ENCODE data around the gene SLC4A7.

Gene SLC4A7

GRCh38 chr3:27500035-27500434 is 15.9 kb upstream of the SLC4A7 start:
- no peaks in the 10 kb centered on the region for H3K9me3 ChIP-seq (ENCODE audit: control insufficient read depth, insufficient read depth, low read length)
- TF ChIP-seq EZH2phosphoT487 (IDR thresholded peaks at IDR 0.05; ENCODE audit: borderline replicate concordance, low read length) (no peak), CTCF (IDR thresholded peaks at IDR 0.05; ENCODE audit: low read depth, low read length, poor library complexity, severe bottlenecking) (no peak)
- H3K9me2 ChIP-seq (replicated peaks; ENCODE audit: control insufficient read depth, low read length), result no peaks in the 10 kb centered on the region
- no peaks in the 10 kb centered on the region for H3F3A ChIP-seq (ENCODE audit: control insufficient read depth, insufficient read depth)
- no peaks in the 10 kb centered on the region for H3K36me3 ChIP-seq (ENCODE audit: control insufficient read depth, low read length)
- no peaks in the 10 kb centered on the region for H3K4me1 ChIP-seq (ENCODE audit: control insufficient read depth, low read length)
- H4K20me1 ChIP-seq (ENCODE audit: control insufficient read depth, insufficient read depth, low read depth, low read length), result no peaks in the 10 kb centered on the region
- no peak overlapping the region for H3K27ac ChIP-seq (ENCODE audit: low read depth, low read length)
- H3K4me2 ChIP-seq (ENCODE audit: low read length), result no peak overlapping the region
- H3K4me3 ChIP-seq (ENCODE audit: low read length), result no peak overlapping the region
- no peaks in the 10 kb centered on the region for H3K27me3 ChIP-seq (ENCODE audit: control insufficient read depth, low read length)
- H3K79me2 ChIP-seq (ENCODE audit: control insufficient read depth, low read length), result no peaks in the 10 kb centered on the region

GRCh38 chr3:27494784-27495183 is 10.6 kb upstream of the SLC4A7 start:
- Histone ChIP-seq H3K27ac (ENCODE audit: low read depth, low read length) (no peak overlapping the region), H3K9me3 (ENCODE audit: control insufficient read depth, insufficient read depth, low read length) (no peaks in the 10 kb centered on the region), H4K20me1 (ENCODE audit: control insufficient read depth, insufficient read depth, low read depth, low read length) (no peaks in the 10 kb centered on the region), H3K9me2 (replicated peaks; ENCODE audit: control insufficient read depth, low read length) (no peaks in the 10 kb centered on the region), H3K4me1 (ENCODE audit: control insufficient read depth, low read length) (no peaks in the 10 kb centered on the region), H3F3A (ENCODE audit: control insufficient read depth, insufficient read depth) (no peaks in the 10 kb centered on the region), H3K79me2 (ENCODE audit: control insufficient read depth, low read length) (no peaks in the 10 kb centered on the region), H3K36me3 (ENCODE audit: control insufficient read depth, low read length) (no peaks in the 10 kb centered on the region), H3K27me3 (ENCODE audit: control insufficient read depth, low read length) (no peaks in the 10 kb centered on the region), H3K4me2 (ENCODE audit: low read length) (no peak overlapping the region), H3K4me3 (ENCODE audit: low read length) (no peak overlapping the region)
- no peak for TF ChIP-seq EZH2phosphoT487 (IDR thresholded peaks at IDR 0.05; ENCODE audit: borderline replicate concordance, low read length)
- no peak for TF ChIP-seq CTCF (IDR thresholded peaks at IDR 0.05; ENCODE audit: low read depth, low read length, poor library complexity, severe bottlenecking)

GRCh38 chr3:27488821-27489220 is 4.6 kb upstream of the SLC4A7 start:
- H3F3A ChIP-seq (ENCODE audit: control insufficient read depth, insufficient read depth), result no peaks in the 10 kb centered on the region
- peaks cover 4% of the 10 kb centered on the region for H3K79me2 ChIP-seq (ENCODE audit: control insufficient read depth, low read length)
- no peaks in the 10 kb centered on the region for H4K20me1 ChIP-seq (ENCODE audit: control insufficient read depth, insufficient read depth, low read depth, low read length)
- H3K4me2 ChIP-seq (ENCODE audit: low read length), result no peak overlapping the region
- H3K9me2 ChIP-seq (replicated peaks; ENCODE audit: control insufficient read depth, low read length), result no peaks in the 10 kb centered on the region
- H3K27me3 ChIP-seq (ENCODE audit: control insufficient read depth, low read length), result no peaks in the 10 kb centered on the region
- H3K36me3 ChIP-seq (ENCODE audit: control insufficient read depth, low read length), result peaks cover 2% of the 10 kb centered on the region; the same call in 1 of the 2 replicates
- H3K27ac ChIP-seq (ENCODE audit: low read depth, low read length), result no peak overlapping the region
- peaks cover 13% of the 10 kb centered on the region for H3K4me1 ChIP-seq (ENCODE audit: control insufficient read depth, low read length)
- no peaks in the 10 kb centered on the region for H3K9me3 ChIP-seq (ENCODE audit: control insufficient read depth, insufficient read depth, low read length)
- no peak for TF ChIP-seq EZH2phosphoT487 (IDR thresholded peaks at IDR 0.05; ENCODE audit: borderline replicate concordance, low read length)
- no peak for TF ChIP-seq CTCF (IDR thresholded peaks at IDR 0.05; ENCODE audit: low read depth, low read length, poor library complexity, severe bottlenecking)
- H3K4me3 ChIP-seq (ENCODE audit: low read length), result no peak overlapping the region

- Histone ChIP-seq H3K9me3 (ENCODE audit: control insufficient read depth, insufficient read depth, low read length) (no peaks in the 10 kb centered on the region), H3K27ac (ENCODE audit: low read depth, low read length) (no peak overlapping the region), H3K36me3 (ENCODE audit: control insufficient read depth, low read length) (peaks cover 9% of the 10 kb centered on the region; the same call in 1 of the 2 replicates), H3K4me3 (ENCODE audit: low read length) (no peak overlapping the region), H3K79me2 (ENCODE audit: control insufficient read depth, low read length) (peaks cover 18% of the 10 kb centered on the region), H4K20me1 (ENCODE audit: control insufficient read depth, insufficient read depth, low read depth, low read length) (no peaks in the 10 kb centered on the region), H3K4me1 (ENCODE audit: control insufficient read depth, low read length) (peaks cover 14% of the 10 kb centered on the region), H3K4me2 (ENCODE audit: low read length) (no peak overlapping the region), H3K9me2 (replicated peaks; ENCODE audit: control insufficient read depth, low read length) (no peaks in the 10 kb centered on the region), H3K27me3 (ENCODE audit: control insufficient read depth, low read length) (no peaks in the 10 kb centered on the region), H3F3A (ENCODE audit: control insufficient read depth, insufficient read depth) (no peaks in the 10 kb centered on the region)
- TF ChIP-seq EZH2phosphoT487 (IDR thresholded peaks at IDR 0.05; ENCODE audit: borderline replicate concordance, low read length), result no peak
- no peak for TF ChIP-seq CTCF (IDR thresholded peaks at IDR 0.05; ENCODE audit: low read depth, low read length, poor library complexity, severe bottlenecking)
Observed at GRCh38 chr3:27487383-27487782, 3.2 kb upstream of the SLC4A7 start.

All from DOHH2 (cell line).